HG03378 (cell line): Measurements from ENCODE around the gene JPH4.

Source experiments
- ATAC-seq: cut with Tn5 transposase; IDR thresholded peaks from one replicate; pipeline ENCODE4 v1.9.1; 2021; ENCODE audit warnings: mild to moderate bottlenecking, moderate library complexity; ENCODE audit not compliant: unreplicated experiment

The JPH4 gene

GRCh38 chr14:23578560-23579310, at the start of gene JPH4:
Gene JPH4, minus strand, starts transcription at chr14:23578790. Its CDS starts 1,337 bp downstream, at chr14:23577453.
- no peak for ATAC-seq

- no peak for ATAC-seq
These were observed 49.4 kb upstream of the JPH4 start for GRCh38 chr14:23627961-23628360.

GRCh38 chr14:23626946-23627345, 48.4 kb upstream of the JPH4 start:
- ATAC-seq, result no peak

- no peak for ATAC-seq
These were observed 46.3 kb upstream of the JPH4 start for GRCh38 chr14:23624830-23625404.

GRCh38 chr14:23623962-23624361, 45.4 kb upstream of the JPH4 start:
- ATAC-seq, result no peak

- no peak for ATAC-seq
These were observed 44.4 kb upstream of the JPH4 start for GRCh38 chr14:23622990-23623389.

- no peak for ATAC-seq
These were observed 43.5 kb upstream of the JPH4 start for GRCh38 chr14:23621932-23622730.

GRCh38 chr14:23621204-23621931, 42.8 kb upstream of the JPH4 start:
- ATAC-seq, result no peak

GRCh38 chr14:23620177-23620702, 41.6 kb upstream of the JPH4 start:
- ATAC-seq, result no peak

- ATAC-seq, result no peak
These were observed 39.9 kb upstream of the JPH4 start for GRCh38 chr14:23618415-23618988.

- ATAC-seq, result no peak
These were observed 38.9 kb upstream of the JPH4 start for GRCh38 chr14:23617539-23617938.

- no peak for ATAC-seq
These were observed 37.3 kb upstream of the JPH4 start for GRCh38 chr14:23615856-23616255.

- ATAC-seq, result no peak
These were observed 35.8 kb upstream of the JPH4 start for GRCh38 chr14:23614395-23614828.

- ATAC-seq, result no peak
These were observed 34.9 kb upstream of the JPH4 start for GRCh38 chr14:23613242-23614070.

GRCh38 chr14:23612802-23613201, 34.2 kb upstream of the JPH4 start:
- ATAC-seq, result no peak

GRCh38 chr14:23612354-23612732, 33.8 kb upstream of the JPH4 start:
- ATAC-seq, result no peak

- ATAC-seq, result no peak
These were observed 32.3 kb upstream of the JPH4 start for GRCh38 chr14:23610815-23611289.

- ATAC-seq, result no peak
These were observed 31.7 kb upstream of the JPH4 start for GRCh38 chr14:23610090-23610814.
